CD4-positive, alpha-beta T cell treated with Interleukin-6 at 100 ng/mL for 8 hours (primary cell): ENCODE measurements around the gene LRRN3.

Experiments
- DNase-seq: peaks from one replicate; pipeline ENCODE4 v3.0.0-alpha.2; 2020; ENCODE audit warnings: mixed read lengths, low spot score

Gene LRRN3

GRCh38 chr7:111172564-111173257, 81.8 kb downstream of the LRRN3 start:
- no peak for DNase-seq

- no peak for DNase-seq
Observed at GRCh38 chr7:111173528-111173927, 82.6 kb downstream of the LRRN3 start.

- no peak for DNase-seq
Observed at GRCh38 chr7:111173990-111174389, 83.1 kb downstream of the LRRN3 start.

- no peak for DNase-seq
Observed at GRCh38 chr7:111174510-111174909, 83.6 kb downstream of the LRRN3 start.
